ENCODE data around the gene KRTAP13-1.

DNA sequence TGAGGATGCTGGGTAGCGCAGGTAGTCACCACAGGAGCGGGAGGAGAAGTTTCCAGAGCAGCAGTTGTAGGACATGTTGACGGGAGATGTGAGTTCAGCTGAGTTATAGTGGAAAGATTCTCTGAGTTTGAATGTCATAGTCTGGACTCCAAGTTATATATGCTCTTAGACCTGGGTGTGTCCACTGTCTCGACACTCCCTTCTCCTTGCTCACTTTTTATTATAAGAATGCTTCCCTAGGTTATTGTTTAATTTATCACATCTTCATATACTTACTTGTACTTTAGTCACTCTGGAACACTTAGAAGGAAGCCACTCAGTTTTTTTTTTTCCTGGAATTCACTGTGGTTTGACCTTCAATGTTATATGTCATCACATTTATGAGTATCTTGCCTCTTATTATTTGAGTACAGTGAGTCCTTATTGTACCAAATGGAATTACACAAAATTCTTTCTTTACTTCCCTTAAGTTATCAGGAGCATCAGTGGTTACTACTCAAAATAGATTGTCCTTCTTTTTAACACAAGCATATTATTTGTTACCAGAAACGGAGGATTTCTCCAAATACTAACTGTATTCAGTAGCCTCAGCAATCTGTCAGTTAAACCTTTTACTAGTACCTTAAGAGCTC, 23.6 kb upstream of the KRTAP13-1 start, which contains the start of gene KRTAP13-2:
- no peak for TF ChIP-seq EZH2 (IDR thresholded peaks at IDR 0.05; ENCODE audit: low read length)
- TF ChIP-seq, protein P1, sequence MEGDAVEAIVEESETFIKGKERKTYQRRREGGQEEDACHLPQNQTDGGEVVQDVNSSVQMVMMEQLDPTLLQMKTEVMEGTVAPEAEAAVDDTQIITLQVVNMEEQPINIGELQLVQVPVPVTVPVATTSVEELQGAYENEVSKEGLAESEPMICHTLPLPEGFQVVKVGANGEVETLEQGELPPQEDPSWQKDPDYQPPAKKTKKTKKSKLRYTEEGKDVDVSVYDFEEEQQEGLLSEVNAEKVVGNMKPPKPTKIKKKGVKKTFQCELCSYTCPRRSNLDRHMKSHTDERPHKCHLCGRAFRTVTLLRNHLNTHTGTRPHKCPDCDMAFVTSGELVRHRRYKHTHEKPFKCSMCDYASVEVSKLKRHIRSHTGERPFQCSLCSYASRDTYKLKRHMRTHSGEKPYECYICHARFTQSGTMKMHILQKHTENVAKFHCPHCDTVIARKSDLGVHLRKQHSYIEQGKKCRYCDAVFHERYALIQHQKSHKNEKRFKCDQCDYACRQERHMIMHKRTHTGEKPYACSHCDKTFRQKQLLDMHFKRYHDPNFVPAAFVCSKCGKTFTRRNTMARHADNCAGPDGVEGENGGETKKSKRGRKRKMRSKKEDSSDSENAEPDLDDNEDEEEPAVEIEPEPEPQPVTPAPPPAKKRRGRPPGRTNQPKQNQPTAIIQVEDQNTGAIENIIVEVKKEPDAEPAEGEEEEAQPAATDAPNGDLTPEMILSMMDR (optimal IDR thresholded peaks at IDR 0.05 in 1 of 3, IDR thresholded peaks at IDR 0.05 in 1 of 3, conservative IDR thresholded peaks at IDR 0.05 in 1 of 3; ENCODE audit: extremely low read depth in 1 of 3, insufficient read depth in 2 of 3, low read length in 3 of 3), result no peak

Measured in keratinocyte (primary cell).